ENCODE measurements around the gene YPEL2.

The YPEL2 gene

DNA sequence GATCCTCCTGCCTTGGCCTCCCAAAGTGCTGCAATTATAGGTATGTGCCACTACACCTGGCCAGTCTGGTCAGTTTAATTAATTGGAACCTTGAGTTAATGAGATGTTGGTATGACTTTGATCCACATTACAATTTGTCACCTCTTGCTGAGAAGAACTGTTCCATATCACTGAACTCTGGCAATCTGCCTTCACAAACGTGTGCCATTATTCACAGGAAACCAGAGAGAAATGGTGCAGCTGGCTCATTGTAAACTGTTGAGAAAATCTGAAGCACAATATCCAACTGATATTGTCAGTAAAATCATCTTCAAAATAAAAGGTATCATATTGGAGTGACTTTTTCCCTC lies 39.3 kb upstream of the YPEL2 start:
- CTCF ChIA-PET: interaction anchor here (1.0 kb wide), 1 partner anchor 19 kb away, joined by 3 read pairs; no protein-coding TSS in a partner anchor
- DNase-seq (ENCODE audit: low read depth, low spot score): no peak
- no peak overlapping the region for H3K4me3 ChIP-seq (ENCODE audit: low read depth, low read length)
- POLR2A ChIA-PET: no interaction called here
- TF ChIP-seq, protein P1, sequence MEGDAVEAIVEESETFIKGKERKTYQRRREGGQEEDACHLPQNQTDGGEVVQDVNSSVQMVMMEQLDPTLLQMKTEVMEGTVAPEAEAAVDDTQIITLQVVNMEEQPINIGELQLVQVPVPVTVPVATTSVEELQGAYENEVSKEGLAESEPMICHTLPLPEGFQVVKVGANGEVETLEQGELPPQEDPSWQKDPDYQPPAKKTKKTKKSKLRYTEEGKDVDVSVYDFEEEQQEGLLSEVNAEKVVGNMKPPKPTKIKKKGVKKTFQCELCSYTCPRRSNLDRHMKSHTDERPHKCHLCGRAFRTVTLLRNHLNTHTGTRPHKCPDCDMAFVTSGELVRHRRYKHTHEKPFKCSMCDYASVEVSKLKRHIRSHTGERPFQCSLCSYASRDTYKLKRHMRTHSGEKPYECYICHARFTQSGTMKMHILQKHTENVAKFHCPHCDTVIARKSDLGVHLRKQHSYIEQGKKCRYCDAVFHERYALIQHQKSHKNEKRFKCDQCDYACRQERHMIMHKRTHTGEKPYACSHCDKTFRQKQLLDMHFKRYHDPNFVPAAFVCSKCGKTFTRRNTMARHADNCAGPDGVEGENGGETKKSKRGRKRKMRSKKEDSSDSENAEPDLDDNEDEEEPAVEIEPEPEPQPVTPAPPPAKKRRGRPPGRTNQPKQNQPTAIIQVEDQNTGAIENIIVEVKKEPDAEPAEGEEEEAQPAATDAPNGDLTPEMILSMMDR (IDR thresholded peaks at IDR 0.05; ENCODE audit: insufficient read depth, low read length, missing control alignments): no peak

GRCh38 chr17:59296190-59296589 lies 35.3 kb upstream of the YPEL2 start:
- H3K4me3 ChIP-seq (ENCODE audit: low read depth, low read length): no peak overlapping the region
- ChIA-PET POLR2A (no interaction called here), CTCF (no interaction called here)
- no peak for DNase-seq (ENCODE audit: low read depth, low spot score)
- TF ChIP-seq, protein P1 (IDR thresholded peaks at IDR 0.05; ENCODE audit: insufficient read depth, low read length, missing control alignments): no peak

- CTCF ChIA-PET: interaction anchor here (0.7 kb wide), 1 partner anchor 79 kb away, joined by 3 read pairs; no protein-coding TSS in a partner anchor
- TF ChIP-seq, protein P1 (IDR thresholded peaks at IDR 0.05; ENCODE audit: insufficient read depth, low read length, missing control alignments): no peak
- no peak for DNase-seq (ENCODE audit: low read depth, low spot score)
- no peak overlapping the region for H3K4me3 ChIP-seq (ENCODE audit: low read depth, low read length)
- POLR2A ChIA-PET: no interaction called here
Measured at GRCh38 chr17:59298521-59298920, 32.9 kb upstream of the YPEL2 start.

DNA sequence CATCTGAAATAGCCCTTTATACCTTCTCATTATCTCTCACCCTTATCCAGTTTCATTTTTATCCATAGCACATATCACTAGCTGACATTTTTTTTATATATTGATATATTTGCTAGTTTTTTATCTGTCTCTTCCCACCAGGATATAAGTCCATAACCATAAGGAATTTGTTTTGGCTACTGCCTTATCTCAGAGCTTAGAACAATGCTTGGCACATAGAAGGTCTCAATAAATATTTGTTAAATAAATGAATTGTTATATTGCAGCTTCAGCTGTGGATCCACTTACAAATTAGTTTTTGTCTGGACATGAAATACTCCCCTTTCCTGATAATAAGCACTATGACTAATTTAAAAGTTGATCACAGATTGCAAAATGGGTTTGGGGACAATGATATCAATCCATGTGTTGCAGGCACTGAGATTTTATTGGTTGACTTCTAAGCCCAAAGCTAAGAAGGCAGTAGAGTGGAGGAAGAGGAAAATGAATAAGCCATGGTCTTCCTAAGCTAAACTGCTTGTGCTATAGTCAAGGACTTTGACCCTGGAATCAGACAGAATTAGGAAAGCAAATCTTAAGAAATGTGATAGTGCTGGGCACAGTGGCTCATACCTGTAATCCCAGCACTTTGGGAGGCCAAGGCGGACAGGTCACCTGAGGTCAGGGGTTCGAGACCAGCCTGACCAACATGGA lies 31.9 kb upstream of the YPEL2 start:
- TF ChIP-seq, protein P1 (IDR thresholded peaks at IDR 0.05; ENCODE audit: insufficient read depth, low read length, missing control alignments): no peak
- DNase-seq (ENCODE audit: low read depth, low spot score): no peak
- no peak overlapping the region for H3K4me3 ChIP-seq (ENCODE audit: low read depth, low read length)
- ChIA-PET POLR2A (no interaction called here), CTCF (interaction anchor here (1.2 to 1.4 kb wide), 3 partner anchors 11 to 142 kb away, joined by 3 to 6 read pairs (median 3); no protein-coding TSS in a partner anchor)

- ChIA-PET POLR2A (no interaction called here), CTCF (interaction anchor here (0.9 kb wide), 1 partner anchor 10 kb away, joined by 3 read pairs; no protein-coding TSS in a partner anchor)
- DNase-seq (ENCODE audit: low read depth, low spot score): no peak
- TF ChIP-seq, protein P1 (IDR thresholded peaks at IDR 0.05; ENCODE audit: insufficient read depth, low read length, missing control alignments): no peak
- H3K4me3 ChIP-seq (ENCODE audit: low read depth, low read length): no peak overlapping the region
Measured at GRCh38 chr17:59300941-59301340, 30.5 kb upstream of the YPEL2 start.

DNA sequence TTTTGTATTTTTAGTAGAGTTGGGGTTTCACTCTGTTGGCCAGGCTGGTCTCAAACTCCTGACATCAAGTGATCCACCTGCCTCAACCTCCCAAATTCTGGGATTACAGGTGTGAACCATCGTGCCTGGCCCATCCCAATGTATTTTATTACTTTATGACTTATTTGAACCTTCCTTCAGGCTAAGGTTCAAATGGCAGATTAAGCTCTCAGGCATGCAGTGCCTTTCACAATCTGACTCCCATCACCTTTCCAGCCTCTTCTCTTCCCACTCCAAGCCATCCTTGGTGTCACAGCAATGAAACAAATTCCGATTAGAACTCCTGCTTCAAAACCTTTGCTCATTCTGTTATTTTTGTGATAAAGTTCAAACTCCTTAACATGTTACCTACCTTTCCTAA lies 26.6 kb upstream of the YPEL2 start:
- TF ChIP-seq, protein P1 (IDR thresholded peaks at IDR 0.05; ENCODE audit: insufficient read depth, low read length, missing control alignments): no peak
- ChIA-PET POLR2A (no interaction called here), CTCF (interaction anchor here (2.3 kb wide), 1 partner anchor 137 kb away, joined by 8 read pairs; no protein-coding TSS in a partner anchor)
- no peak for DNase-seq (ENCODE audit: low read depth, low spot score)
- no peak overlapping the region for H3K4me3 ChIP-seq (ENCODE audit: low read depth, low read length)
